ENCODE results near the gene RBM45.
"Not testable (repeated sequence)": the region's sequence is repeated elsewhere in the genome, so short reads cannot be mapped to it uniquely, and the experiment has no call there.

RBM45 gene

DNA sequence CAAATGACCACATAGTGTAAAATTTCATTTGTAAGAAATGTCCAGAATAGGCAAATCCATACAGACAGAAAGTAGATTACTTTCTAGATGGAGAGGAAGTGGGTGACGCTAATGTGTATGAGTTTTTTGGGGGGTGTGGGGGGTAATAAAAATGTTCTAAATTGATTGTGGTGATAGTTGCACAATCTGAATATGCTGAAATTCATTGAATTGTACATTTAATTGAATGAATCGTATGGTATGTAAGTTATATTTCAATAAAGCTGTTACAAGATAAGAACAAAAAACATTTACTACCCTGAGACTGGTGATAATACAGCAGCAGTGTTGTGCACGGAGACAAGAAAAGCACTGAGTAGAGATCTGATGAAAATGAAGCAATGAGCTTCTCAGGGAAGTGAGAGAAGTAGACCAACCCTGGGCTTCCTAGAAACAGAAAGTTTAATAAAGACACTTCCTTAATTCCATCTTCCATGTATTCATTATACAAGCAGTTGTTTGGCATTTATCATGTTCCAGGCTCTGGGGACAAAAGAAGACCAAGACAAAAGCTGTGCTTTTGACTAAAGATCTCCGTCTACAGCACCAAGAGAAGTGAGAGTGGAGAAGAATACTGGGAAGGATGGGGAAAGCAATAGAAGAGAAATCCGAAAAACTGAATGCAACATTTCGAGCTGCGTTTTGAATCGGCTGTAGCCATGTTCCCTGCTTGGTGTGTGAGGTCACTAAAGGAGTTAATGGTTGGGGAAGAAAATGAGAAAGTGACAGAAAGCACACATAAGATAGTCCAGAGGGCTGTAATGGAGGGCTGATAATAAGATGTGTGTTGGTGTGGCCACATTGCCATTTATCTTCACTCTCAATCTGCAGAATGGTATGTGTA lies 37.9 kb upstream of the RBM45 start:
- Histone ChIP-seq H3K4me1 (ENCODE audit: control insufficient read depth, insufficient read depth, low read length) (peaks cover 3% of the 10 kb centered on the region), H3K27me3 (ENCODE audit: control insufficient read depth, insufficient read depth, low read length, poor library complexity, severe bottlenecking) (peaks cover 23% of the 10 kb centered on the region), H3K27ac (ENCODE audit: insufficient read depth, low read depth, low read length, poor library complexity, severe bottlenecking) (no peak overlapping the region), H3K9me3 (ENCODE audit: control insufficient read depth, low read length) (no peaks in the 10 kb centered on the region), H3K36me3 (ENCODE audit: control insufficient read depth, insufficient read depth, low read length) (no peaks in the 10 kb centered on the region), H3K4me3 (ENCODE audit: insufficient read depth, low read depth, low read length) (no peak overlapping the region)
- WGBS, 2 experiments = 92% methylated on average over 7 to 8 of the region's 8 CpGs

GRCh38 chr2:178075006-178075326 lies 37.3 kb upstream of the RBM45 start:
- Histone ChIP-seq H3K4me1 (ENCODE audit: control insufficient read depth, insufficient read depth, low read length) (peaks cover 3% of the 10 kb centered on the region), H3K36me3 (ENCODE audit: control insufficient read depth, insufficient read depth, low read length) (no peaks in the 10 kb centered on the region), H3K27ac (ENCODE audit: insufficient read depth, low read depth, low read length, poor library complexity, severe bottlenecking) (no peak overlapping the region), H3K9me3 (ENCODE audit: control insufficient read depth, low read length) (no peaks in the 10 kb centered on the region), H3K4me3 (ENCODE audit: insufficient read depth, low read depth, low read length) (no peak overlapping the region), H3K27me3 (ENCODE audit: control insufficient read depth, insufficient read depth, low read length, poor library complexity, severe bottlenecking) (peaks cover 23% of the 10 kb centered on the region)
- WGBS, 2 experiments = 89 to 94% methylated on average over 1 of the region's 1 CpG

DNA sequence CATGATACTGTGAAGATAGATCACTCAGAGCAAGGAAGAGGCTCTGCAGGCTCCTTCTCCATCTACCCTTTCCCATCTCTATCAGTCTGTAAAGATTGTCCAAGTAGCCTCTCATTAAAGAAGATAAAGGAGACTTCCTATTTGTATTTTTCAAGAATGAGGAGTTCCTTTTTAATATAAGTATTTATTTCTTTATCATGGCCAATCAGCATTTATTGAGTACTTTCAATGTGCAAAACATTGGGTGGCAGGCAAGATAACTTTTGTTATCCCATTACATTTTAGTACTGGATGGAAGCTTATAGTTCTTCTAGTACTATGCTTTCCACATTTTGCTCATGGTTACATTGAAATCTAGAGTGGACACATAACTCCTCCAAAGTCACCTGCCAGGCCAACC lies 36.1 kb upstream of the RBM45 start:
- peaks cover 14% of the 10 kb centered on the region for H3K27me3 ChIP-seq (ENCODE audit: control insufficient read depth, insufficient read depth, low read length, poor library complexity, severe bottlenecking)
- no peaks in the 10 kb centered on the region for H3K9me3 ChIP-seq (ENCODE audit: control insufficient read depth, low read length)
- no peak overlapping the region for H3K27ac ChIP-seq (ENCODE audit: insufficient read depth, low read depth, low read length, poor library complexity, severe bottlenecking)
- H3K36me3 ChIP-seq (ENCODE audit: control insufficient read depth, insufficient read depth, low read length) = no peaks in the 10 kb centered on the region
- H3K4me1 ChIP-seq (ENCODE audit: control insufficient read depth, insufficient read depth, low read length) = peaks cover 3% of the 10 kb centered on the region
- no peak overlapping the region for H3K4me3 ChIP-seq (ENCODE audit: insufficient read depth, low read depth, low read length)

DNA sequence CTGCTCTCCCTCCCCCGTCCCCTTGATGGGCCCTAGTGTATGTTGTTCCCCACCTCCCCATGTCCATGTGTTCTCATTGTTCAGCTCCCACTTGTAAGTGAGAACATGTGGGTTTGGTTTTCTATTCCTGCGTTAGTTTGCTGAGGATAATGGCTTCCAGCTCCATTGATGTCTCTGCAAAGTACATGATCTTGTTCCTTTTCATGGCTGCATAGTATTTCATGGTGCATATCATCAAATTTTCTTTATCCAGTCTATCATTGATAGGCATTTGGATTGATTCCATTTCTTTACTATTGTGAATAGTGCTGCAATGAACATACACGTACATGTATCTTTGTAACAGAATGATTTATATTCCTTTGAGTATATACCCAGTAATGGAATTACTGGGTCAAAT lies 33.0 kb upstream of the RBM45 start:
- H3K4me3 ChIP-seq (ENCODE audit: insufficient read depth, low read depth, low read length); H3K9me3 ChIP-seq (ENCODE audit: control insufficient read depth, low read length); H3K36me3 ChIP-seq (ENCODE audit: control insufficient read depth, insufficient read depth, low read length); H3K4me1 ChIP-seq (ENCODE audit: control insufficient read depth, insufficient read depth, low read length); H3K27ac ChIP-seq (ENCODE audit: insufficient read depth, low read depth, low read length, poor library complexity, severe bottlenecking); H3K27me3 ChIP-seq (ENCODE audit: control insufficient read depth, insufficient read depth, low read length, poor library complexity, severe bottlenecking): not testable (repeated sequence)
- WGBS, 2 experiments = 75 to 79% methylated on average over 2 to 3 of the region's 3 CpGs

GRCh38 chr2:178082408-178083045 lies 29.7 kb upstream of the RBM45 start:
- no peaks in the 10 kb centered on the region for H3K27me3 ChIP-seq (ENCODE audit: control insufficient read depth, insufficient read depth, low read length, poor library complexity, severe bottlenecking)
- no peaks in the 10 kb centered on the region for H3K4me1 ChIP-seq (ENCODE audit: control insufficient read depth, insufficient read depth, low read length)
- H3K27ac ChIP-seq (ENCODE audit: insufficient read depth, low read depth, low read length, poor library complexity, severe bottlenecking) = no peak overlapping the region
- H3K9me3 ChIP-seq (ENCODE audit: control insufficient read depth, low read length) = no peaks in the 10 kb centered on the region
- no peaks in the 10 kb centered on the region for H3K36me3 ChIP-seq (ENCODE audit: control insufficient read depth, insufficient read depth, low read length)
- WGBS, 2 experiments = 88 to 93% methylated on average over 3 of the region's 3 CpGs
- no peak overlapping the region for H3K4me3 ChIP-seq (ENCODE audit: insufficient read depth, low read depth, low read length)

GRCh38 chr2:178084273-178084672 lies 28.0 kb upstream of the RBM45 start:
- no peaks in the 10 kb centered on the region for H3K36me3 ChIP-seq (ENCODE audit: control insufficient read depth, insufficient read depth, low read length)
- H3K9me3 ChIP-seq (ENCODE audit: control insufficient read depth, low read length) = no peaks in the 10 kb centered on the region
- H3K27me3 ChIP-seq (ENCODE audit: control insufficient read depth, insufficient read depth, low read length, poor library complexity, severe bottlenecking) = no peaks in the 10 kb centered on the region
- H3K4me1 ChIP-seq (ENCODE audit: control insufficient read depth, insufficient read depth, low read length) = no peaks in the 10 kb centered on the region
- H3K4me3 ChIP-seq (ENCODE audit: insufficient read depth, low read depth, low read length) = no peak overlapping the region
- WGBS, 2 experiments = 93% methylated on average over 3 of the region's 3 CpGs
- no peak overlapping the region for H3K27ac ChIP-seq (ENCODE audit: insufficient read depth, low read depth, low read length, poor library complexity, severe bottlenecking)

DNA sequence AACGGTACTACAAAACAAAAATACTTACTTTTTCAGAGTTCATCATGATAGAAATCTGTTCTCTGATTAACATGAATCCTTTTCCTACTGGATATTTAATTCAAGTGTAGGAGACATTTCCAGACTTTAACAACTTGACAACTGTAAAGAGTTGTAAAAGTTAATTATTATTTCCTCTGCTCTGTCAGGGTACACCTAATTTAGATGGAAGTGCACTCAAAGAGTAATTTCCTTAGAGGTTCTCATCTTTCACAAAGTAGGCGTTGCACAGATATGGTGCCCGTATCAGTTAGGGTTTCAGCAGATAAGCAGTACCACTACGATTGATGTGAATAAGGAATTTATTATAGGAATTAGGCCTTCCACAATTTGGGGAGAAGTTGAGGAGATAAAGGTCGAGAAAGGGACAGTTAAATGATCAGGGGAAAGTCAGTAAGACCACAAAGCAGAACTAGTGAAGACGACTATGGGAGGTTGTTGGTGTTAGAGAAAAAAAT lies 23.4 kb upstream of the RBM45 start:
- Histone ChIP-seq H3K4me1 (ENCODE audit: control insufficient read depth, insufficient read depth, low read length) (no peaks in the 10 kb centered on the region), H3K9me3 (ENCODE audit: control insufficient read depth, low read length) (no peaks in the 10 kb centered on the region), H3K27me3 (ENCODE audit: control insufficient read depth, insufficient read depth, low read length, poor library complexity, severe bottlenecking) (no peaks in the 10 kb centered on the region), H3K4me3 (ENCODE audit: insufficient read depth, low read depth, low read length) (no peak overlapping the region), H3K36me3 (ENCODE audit: control insufficient read depth, insufficient read depth, low read length) (no peaks in the 10 kb centered on the region), H3K27ac (ENCODE audit: insufficient read depth, low read depth, low read length, poor library complexity, severe bottlenecking) (no peak overlapping the region)
- WGBS, 2 experiments = 92% methylated on average over 6 of the region's 6 CpGs

DNA sequence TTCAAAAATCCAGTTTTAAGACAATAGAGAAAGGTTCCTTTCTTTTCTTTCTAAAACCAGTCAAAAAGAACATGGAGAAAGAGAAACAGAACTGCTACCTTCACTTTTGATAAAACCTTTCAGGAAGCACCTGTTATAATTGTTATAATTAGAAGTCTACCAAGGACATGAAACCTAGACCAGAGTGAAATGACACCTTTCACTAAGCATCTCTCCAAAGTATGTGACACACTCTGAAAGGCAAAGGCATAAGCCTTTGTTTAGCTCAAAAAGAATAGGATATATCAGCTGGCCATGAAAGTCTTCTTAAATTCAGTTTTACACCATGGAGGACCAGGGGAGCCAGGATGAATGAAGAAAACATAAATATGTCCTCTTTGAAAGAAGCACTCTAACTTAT lies 18.8 kb upstream of the RBM45 start:
- Histone ChIP-seq H3K27ac (ENCODE audit: insufficient read depth, low read depth, low read length, poor library complexity, severe bottlenecking) (no peak overlapping the region), H3K27me3 (ENCODE audit: control insufficient read depth, insufficient read depth, low read length, poor library complexity, severe bottlenecking) (no peaks in the 10 kb centered on the region), H3K4me1 (ENCODE audit: control insufficient read depth, insufficient read depth, low read length) (no peaks in the 10 kb centered on the region), H3K36me3 (ENCODE audit: control insufficient read depth, insufficient read depth, low read length) (no peaks in the 10 kb centered on the region), H3K4me3 (ENCODE audit: insufficient read depth, low read depth, low read length) (no peak overlapping the region), H3K9me3 (ENCODE audit: control insufficient read depth, low read length) (no peaks in the 10 kb centered on the region)

GRCh38 chr2:178101321-178102079 lies 10.7 kb upstream of the RBM45 start:
- no peak overlapping the region for H3K27ac ChIP-seq (ENCODE audit: insufficient read depth, low read depth, low read length, poor library complexity, severe bottlenecking)
- no peaks in the 10 kb centered on the region for H3K4me1 ChIP-seq (ENCODE audit: control insufficient read depth, insufficient read depth, low read length)
- H3K9me3 ChIP-seq (ENCODE audit: control insufficient read depth, low read length) = no peaks in the 10 kb centered on the region
- WGBS, 2 experiments = 90 to 94% methylated on average over 3 of the region's 3 CpGs
- no peaks in the 10 kb centered on the region for H3K36me3 ChIP-seq (ENCODE audit: control insufficient read depth, insufficient read depth, low read length)
- H3K27me3 ChIP-seq (ENCODE audit: control insufficient read depth, insufficient read depth, low read length, poor library complexity, severe bottlenecking) = no peaks in the 10 kb centered on the region
- H3K4me3 ChIP-seq (ENCODE audit: insufficient read depth, low read depth, low read length) = no peak overlapping the region

DNA sequence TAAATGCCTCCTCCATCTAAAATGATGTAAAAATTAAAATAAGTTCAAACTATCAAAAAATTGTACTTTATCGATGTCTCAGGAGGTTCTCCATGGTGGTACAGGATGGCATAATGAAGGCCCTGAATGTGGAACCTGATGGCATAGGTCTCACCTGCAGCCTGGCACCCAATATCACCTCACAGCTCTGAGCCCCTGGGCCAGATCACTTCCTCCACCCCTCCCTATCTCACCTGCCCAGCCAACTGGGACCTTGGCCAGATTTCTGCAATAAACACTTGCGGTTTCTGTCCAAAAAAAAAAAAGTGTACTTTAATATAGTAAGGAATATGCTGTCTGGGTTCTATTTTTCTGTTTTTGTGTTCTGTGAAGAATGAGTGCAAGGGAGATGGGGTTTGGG lies 6.7 kb upstream of the RBM45 start:
- Histone ChIP-seq H3K27ac (ENCODE audit: insufficient read depth, low read depth, low read length, poor library complexity, severe bottlenecking) (no peak overlapping the region), H3K9me3 (ENCODE audit: control insufficient read depth, low read length) (no peaks in the 10 kb centered on the region), H3K27me3 (ENCODE audit: control insufficient read depth, insufficient read depth, low read length, poor library complexity, severe bottlenecking) (no peaks in the 10 kb centered on the region), H3K36me3 (ENCODE audit: control insufficient read depth, insufficient read depth, low read length) (no peaks in the 10 kb centered on the region), H3K4me1 (ENCODE audit: control insufficient read depth, insufficient read depth, low read length) (no peaks in the 10 kb centered on the region), H3K4me3 (ENCODE audit: insufficient read depth, low read depth, low read length) (no peak overlapping the region)
- 42 to 100% methylated on average over 1 to 2 of the region's 2 CpGs for WGBS, 2 experiments
